Measurements from ENCODE around the gene PDCL2. TPM values are rescaled to one million over a fixed set of nuclear protein-coding genes. Genes with fewer than 3 reads are reported as not detected.

PDCL2 gene
- total and polyA plus RNA-seq, 2 of the 13 experiments (the other 11 are each of a cell fraction or from before 2014, with no cell fraction given), result not detected

GRCh38 chr4:55524844-55525571, 67.0 kb downstream of the PDCL2 start:
- Histone ChIP-seq H3K79me2 (ENCODE audit: insufficient read depth, low read length) (peaks cover 39% of the 10 kb centered on the region), H3K36me3 (replicated peaks in 1 of 2; ENCODE audit: control insufficient read depth in 1 of 2, insufficient read depth in 2 of 2, low read length in 2 of 2) (no peaks in the 10 kb centered on the region), H2AFZ (ENCODE audit: low read length) (no peak overlapping the region), H3K9me3 (ENCODE audit: low read length) (no peaks in the 10 kb centered on the region), H3K27me3 (ENCODE audit: control insufficient read depth in 1 of 2, insufficient read depth in 2 of 2, low read length in 2 of 2) (no peaks in the 10 kb centered on the region), H3K4me3 (replicated peaks in 1 of 3; ENCODE audit: insufficient read depth in 1 of 3, low read depth in 2 of 3, low read length in 3 of 3) (no peak overlapping the region), H3K9ac (ENCODE audit: insufficient read depth, low read depth, low read length) (no peak overlapping the region), H3K4me2 (ENCODE audit: low read depth, low read length) (no peak overlapping the region), H3K4me1 (ENCODE audit: insufficient read depth, low read length) (no peaks in the 10 kb centered on the region), H3K27ac (ENCODE audit: extremely low read length, insufficient read depth, low read length) (no peak overlapping the region), H4K20me1 (ENCODE audit: insufficient read depth, low read length) (no peaks in the 10 kb centered on the region; the same call in 1 of the 2 replicates)
- TF ChIP-seq KMT2B (CRISPR knock-in tag; IDR thresholded peaks at IDR 0.05), result no peak
- TF ChIP-seq ATF7 (IDR thresholded peaks at IDR 0.05), result peak; percentile 63; the same call in 1 of the 2 replicates
- TF ChIP-seq ATF7 (CRISPR knock-in tag; IDR thresholded peaks at IDR 0.05), result no peak
- ATAC-seq, result no peak
- 95% methylated on average over 4 of the region's 4 CpGs for WGBS (ENCODE audit: low lambda C conversion rate)
- intact Hi-C loops (cut with micrococcal nuclease; ENCODE audit: unreplicated experiment) (no loop called here), in situ Hi-C loops (cut with HindIII; ENCODE audit: extremely low pct_ligation_motif_present, low pct_unique_long_range_greater_than_20kb) (no loop called here)
- DNase-seq (ENCODE audit: low spot score), result no peak
- FAIRE-seq, result no peak
- BruUV-seq (replicated peaks), result no TSS peak
- POLR2A ChIA-PET, result no interaction called here
- CTCF ChIA-PET (ENCODE audit: low intra/inter-chr PET ratio, low total read pairs), result no interaction called here

- no peaks in the 10 kb centered on the region; the same call in 1 of the 2 replicates for H4K20me1 ChIP-seq (ENCODE audit: insufficient read depth, low read length)
- no peak overlapping the region for H3K4me3 ChIP-seq (replicated peaks in 1 of 3; ENCODE audit: insufficient read depth in 1 of 3, low read depth in 2 of 3, low read length in 3 of 3)
- H3K27ac ChIP-seq (ENCODE audit: extremely low read length, insufficient read depth, low read length), result no peak overlapping the region
- H3K9ac ChIP-seq (ENCODE audit: insufficient read depth, low read depth, low read length), result no peak overlapping the region
- no peak for FAIRE-seq
- no peaks in the 10 kb centered on the region for H3K4me1 ChIP-seq (ENCODE audit: insufficient read depth, low read length)
- H3K4me2 ChIP-seq (ENCODE audit: low read depth, low read length), result no peak overlapping the region
- in situ Hi-C loops (cut with HindIII; ENCODE audit: extremely low pct_ligation_motif_present, low pct_unique_long_range_greater_than_20kb) (no loop called here), intact Hi-C loops (cut with micrococcal nuclease; ENCODE audit: unreplicated experiment) (no loop called here)
- ATAC-seq, result no peak
- H2AFZ ChIP-seq (ENCODE audit: low read length), result no peak overlapping the region
- H3K27me3 ChIP-seq (ENCODE audit: control insufficient read depth in 1 of 2, insufficient read depth in 2 of 2, low read length in 2 of 2), result no peaks in the 10 kb centered on the region
- no peaks in the 10 kb centered on the region for H3K9me3 ChIP-seq (ENCODE audit: low read length)
- no TSS peak for BruUV-seq (replicated peaks)
- TF ChIP-seq ELF4 (CRISPR knock-in tag; IDR thresholded peaks at IDR 0.05; ENCODE audit: borderline replicate concordance) (no peak), JUNB (CRISPR knock-in tag; IDR thresholded peaks at IDR 0.05; ENCODE audit: borderline replicate concordance) (no peak), POLR2A (IDR thresholded peaks at IDR 0.05; ENCODE audit: insufficient read depth in 1 of 2, low read depth in 2 of 2, low read length in 2 of 2) (no peak), UBTF (CRISPR knock-in tag; IDR thresholded peaks at IDR 0.05) (no peak), ZNF564 (CRISPR knock-in tag; IDR thresholded peaks at IDR 0.05) (peak; percentile 86), IKZF5 (CRISPR knock-in tag; IDR thresholded peaks at IDR 0.05) (no peak)
- DNase-seq (ENCODE audit: low spot score), result no peak
- H3K36me3 ChIP-seq (replicated peaks in 1 of 2; ENCODE audit: control insufficient read depth in 1 of 2, insufficient read depth in 2 of 2, low read length in 2 of 2), result no peaks in the 10 kb centered on the region
- peaks cover 13% of the 10 kb centered on the region for H3K79me2 ChIP-seq (ENCODE audit: insufficient read depth, low read length)
- ChIA-PET POLR2A (no interaction called here), CTCF (ENCODE audit: low intra/inter-chr PET ratio, low total read pairs) (no interaction called here)
These were observed 73.6 kb downstream of the PDCL2 start for GRCh38 chr4:55518442-55518841.
